K562 (cell line): Measurements from ENCODE around the gene HSD11B1L. TPM values are rescaled to one million over a fixed set of nuclear protein-coding genes. Genes with fewer than 3 reads are reported as not detected.
A peak's percentile ranks its signal among the peaks of the same experiment; 100 is the strongest.

Experiments
- ADNP ChIP-seq: fragments of 200-800 bp; sonication (Bioruptor generic); IDR thresholded peaks from 2 replicates; pipeline ENCODE4 v1.6.1; 2016; ENCODE audit warnings: missing genetic modification characterization, missing compliant biosample characterization
- E2F5 ChIP-seq: sonication (generic); formaldehyde crosslinking; IDR thresholded peaks from 2 replicates; pipeline ENCODE4 v1.8.0; 2022; ENCODE audit warnings: mild to moderate bottlenecking, missing genetic modification reagents
- ETS1 ChIP-seq: conservative IDR thresholded peaks from 2 replicates; pipeline ENCODE4 v1.6.1; 2011; ENCODE audit warnings: low read depth, mild to moderate bottlenecking, low read length; ENCODE audit not compliant: control insufficient read depth
- HNRNPUL1 ChIP-seq: fragments of 200-400 bp; formaldehyde crosslinking; IDR thresholded peaks from 2 replicates; pipeline ENCODE4 v1.6.1; 2017; ENCODE audit warnings: low read length
- MAZ ChIP-seq, 2 experiments: fragments of 450-650 bp in 1 of 2; sonication (generic) in 1 of 2; formaldehyde crosslinking; IDR thresholded peaks in 1 of 2; conservative IDR thresholded peaks in 1 of 2; 2 replicates each; pipeline versions ENCODE4 v1.4.0 to v1.5.0; 2020; ENCODE audit warnings: mild to moderate bottlenecking in 1 of 2, missing genetic modification reagents in 1 of 2
- OTX1 ChIP-seq: fragments of 450-650 bp; formaldehyde crosslinking; IDR thresholded peaks from 2 replicates; pipeline ENCODE4 v1.4.0; 2022; ENCODE audit warnings: mild to moderate bottlenecking
- POLR2AphosphoS5 ChIP-seq: IDR thresholded peaks from 2 replicates; pipeline ENCODE4 v1.6.1; 2011; ENCODE audit warnings: mild to moderate bottlenecking, low read depth, low read length, moderate library complexity; ENCODE audit not compliant: control insufficient read depth, insufficient read depth
- POLR2G ChIP-seq: fragments of 200-400 bp; formaldehyde crosslinking; IDR thresholded peaks from 2 replicates; pipeline ENCODE4 v1.6.1; 2017; ENCODE audit warnings: low read depth, mild to moderate bottlenecking, antibody characterized with exemption, low read length, moderate library complexity
- POLR2H ChIP-seq: IDR thresholded peaks from 2 replicates; pipeline ENCODE4 v1.6.1; 2016; ENCODE audit warnings: missing genetic modification characterization, low read depth, mild to moderate bottlenecking, control low read depth, missing compliant biosample characterization, moderate library complexity
- RBM34 ChIP-seq: fragments of 200-400 bp; formaldehyde crosslinking; IDR thresholded peaks from 2 replicates; pipeline ENCODE4 v1.6.1; 2018; ENCODE audit warnings: low read length, borderline replicate concordance; ENCODE audit not compliant: insufficient read depth
- ZNF431 ChIP-seq: sonication (generic); formaldehyde crosslinking; IDR thresholded peaks from 2 replicates; pipeline ENCODE4 v1.8.0; 2022; ENCODE audit warnings: mild to moderate bottlenecking, missing genetic modification reagents
- ZNF561 ChIP-seq: fragments of 450-650 bp; formaldehyde crosslinking; conservative IDR thresholded peaks from 2 replicates; pipeline ENCODE4 v1.4.0; 2020; ENCODE audit warnings: mild to moderate bottlenecking, moderate library complexity
- ZNF830 ChIP-seq: fragments of 250-450 bp; sonication (Bioruptor Pico); IDR thresholded peaks from 2 replicates; pipeline ENCODE4 v1.5.0; 2021; ENCODE audit warnings: mild to moderate bottlenecking
- polyA plus RNA-seq, 8 experiments: library from polyadenylated mRNA; depleted of rRNA in 4 of 8; stranded (reverse) in 5 of 8; unstranded in 3 of 8; fragments of >200 nt; fragmentation: Nextera tagmentation in 2 of 8; fragmentation: Illumina TruSeq in 1 of 8; extraction: Ambion mirVana in 2 of 8; extraction: Trizol in 1 of 8; gene quantifications; 2 replicates each; pipeline versions ENCODE4 v1.2.1 to v1.2.3, GENCODE V29; 2011 to 2014; ENCODE audit warnings: inconsistent platforms in 1 of 8, missing spikeins in 1 of 8
- total RNA-seq, 7 experiments: library from RNA; depleted of rRNA in 6 of 7; stranded (reverse); fragments of >200 nt in 6 of 7; fragmentation: Illumina TruSeq in 2 of 7; extraction: Trizol in 2 of 7; gene quantifications; 2 replicates each; pipeline versions ENCODE4 v1.2.1 to v1.2.3, GENCODE V29; 2011 to 2021; ENCODE audit warnings: low replicate concordance in 1 of 7

Gene HSD11B1L
- total and polyA plus RNA-seq, 9 of the 15 experiments (the other 6 are each of a cell fraction or from before 2014, with no cell fraction given): 0.31 to 7.7 (median 2.3) TPM

- TF ChIP-seq POLR2H (tag): no peak; the same call in 1 of the 2 replicates
- TF ChIP-seq OTX1 (CRISPR knock-in tag): peak; percentile 28; the same call in 1 of the 2 replicates
- 0 out of 2 replicates have a peak, but pooled peaks have one; percentile 81 for TF ChIP-seq ZNF830 (CRISPR knock-in tag)
- peak; percentile 23; the same call in 1 of the 2 replicates for TF ChIP-seq E2F5 (CRISPR knock-in tag)
- TF ChIP-seq ADNP (tag): no peak
- TF ChIP-seq MAZ (CRISPR knock-in tag; conservative IDR thresholded peaks at IDR 0.05 in 1 of 2, IDR thresholded peaks at IDR 0.05 in 1 of 2): peak; percentile 22 to 36; a peak in 3 of 4 replicates
- TF ChIP-seq POLR2G: peak; percentile 77
- no peak for TF ChIP-seq HNRNPUL1
- TF ChIP-seq RBM34: no peak
- TF ChIP-seq ETS1: no peak; the same call in 1 of the 2 replicates
- TF ChIP-seq ZNF431 (CRISPR knock-in tag): 0 out of 2 replicates have a peak, but pooled peaks have one; percentile 68
- peak; percentile 15; the same call in 1 of the 2 replicates for TF ChIP-seq POLR2AphosphoS5
- TF ChIP-seq ZNF561 (CRISPR knock-in tag): no peak
Measured at GRCh38 chr19:5690955-5691821, 10.4 kb downstream of the HSD11B1L start (continued).
